IPS-NIHi7 (cell line): ENCODE data around the gene PTGER1.
"Not testable (repeated sequence)": the region's sequence is repeated elsewhere in the genome, so short reads cannot be mapped to it uniquely, and the experiment has no call there.

Experiments
- DNase-seq: peaks from one replicate; pipeline ENCODE4 v3.0.0; 2012; ENCODE audit warnings: mixed read lengths; ENCODE audit errors: extremely low spot score

Gene PTGER1

GRCh38 chr19:14474827-14475226 lies 327 bp downstream of the PTGER1 start:
- DNase-seq: no peak

GRCh38 chr19:14473978-14474578 lies 1.1 kb downstream of the PTGER1 start:
- no peak for DNase-seq

GRCh38 chr19:14473073-14473977 lies 1.8 kb downstream of the PTGER1 start:
- DNase-seq: no peak

GRCh38 chr19:14472202-14472938 lies 2.8 kb downstream of the PTGER1 start:
- peak; percentile 91 for DNase-seq

GRCh38 chr19:14471436-14472187 lies 3.5 kb downstream of the PTGER1 start:
- no peak for DNase-seq

GRCh38 chr19:14470031-14470876 lies 4.9 kb downstream of the PTGER1 start:
- no peak for DNase-seq

- DNase-seq: no peak
These were observed 7.3 kb downstream of the PTGER1 start for GRCh38 chr19:14467816-14468215.

- peak; percentile 8 for DNase-seq
These were observed 7.8 kb downstream of the PTGER1 start for GRCh38 chr19:14467391-14467790.

- DNase-seq: no peak
These were observed 11.4 kb downstream of the PTGER1 start for GRCh38 chr19:14463747-14464146.

GRCh38 chr19:14462401-14462800 lies 12.8 kb downstream of the PTGER1 start:
- not testable (repeated sequence) for DNase-seq

- DNase-seq: no peak
These were observed 14.2 kb downstream of the PTGER1 start for GRCh38 chr19:14460935-14461334.

GRCh38 chr19:14459703-14460102 lies 15.5 kb downstream of the PTGER1 start:
- DNase-seq: no peak

GRCh38 chr19:14452303-14452702 lies 22.9 kb downstream of the PTGER1 start:
- DNase-seq: not testable (repeated sequence)

- DNase-seq: no peak
These were observed 24.3 kb downstream of the PTGER1 start for GRCh38 chr19:14450876-14451275.

- DNase-seq: peak; percentile 99
These were observed 24.8 kb downstream of the PTGER1 start for GRCh38 chr19:14450168-14450874.

GRCh38 chr19:14449321-14449720 lies 25.8 kb downstream of the PTGER1 start:
- no peak for DNase-seq

GRCh38 chr19:14446336-14447036 lies 28.7 kb downstream of the PTGER1 start:
- DNase-seq: no peak

GRCh38 chr19:14443632-14444216 lies 31.4 kb downstream of the PTGER1 start:
- no peak for DNase-seq
